Neural cell (in vitro differentiated cells): ENCODE data around the gene KRT86. TPM values are rescaled to one million over a fixed set of nuclear protein-coding genes. Genes with fewer than 3 reads are reported as not detected.

Experiments
- H2AFZ ChIP-seq: fragments of 200-600, 300-800 bp; sonication (generic), shearing (Covaris generic); 2 replicates; pipeline ENCODE4 v1.6.0; 2014; ENCODE audit warnings: low read depth, mild to moderate bottlenecking, antibody characterized with exemption, low read length, moderate library complexity
- H3F3A ChIP-seq: fragments of 200-600 bp; shearing (Covaris generic); 2 replicates; pipeline ENCODE4 v1.6.1; 2016; ENCODE audit warnings: mild to moderate bottlenecking, moderate library complexity, mixed read lengths, antibody characterized with exemption, low read length; ENCODE audit not compliant: insufficient read depth, poor library complexity, severe bottlenecking
- H3K27ac ChIP-seq: fragments of 200-600, 300-800 bp; sonication (generic), shearing (Covaris generic); 2 replicates; pipeline ENCODE4 v1.5.1; 2014; ENCODE audit warnings: mild to moderate bottlenecking, low read length, moderate library complexity
- H3K27me3 ChIP-seq: fragments of 300-800, 200-600 bp; sonication (generic), shearing (Covaris generic); 2 replicates; pipeline ENCODE4 v1.6.0; 2014; ENCODE audit warnings: mild to moderate bottlenecking, low read depth, low read length, moderate library complexity; ENCODE audit not compliant: insufficient read depth
- H3K36me3 ChIP-seq: fragments of 300-800, 200-600 bp; sonication (generic), shearing (Covaris generic); 2 replicates; pipeline ENCODE4 v1.5.1; 2014; ENCODE audit warnings: mild to moderate bottlenecking, antibody characterized with exemption, low read length, moderate library complexity; ENCODE audit not compliant: insufficient read depth
- H3K4me2 ChIP-seq: fragments of 300-800, 200-600 bp; sonication (generic), shearing (Covaris generic); 2 replicates; pipeline ENCODE4 v1.6.0; 2014; ENCODE audit warnings: mild to moderate bottlenecking, low read length
- H3K4me3 ChIP-seq: fragments of 300-800, 200-600 bp; sonication (generic), shearing (Covaris generic); 2 replicates; pipeline ENCODE4 v1.5.1; 2014; ENCODE audit warnings: mild to moderate bottlenecking, low read length, moderate library complexity
- H3K79me2 ChIP-seq: fragments of 200-600 bp; shearing (Covaris generic); replicated peaks from 2 replicates; pipeline ENCODE4 v1.6.0; 2014; ENCODE audit warnings: mild to moderate bottlenecking, low read length, moderate library complexity; ENCODE audit not compliant: insufficient read depth
- H3K9ac ChIP-seq: fragments of 300-800, 200-600 bp; sonication (generic), shearing (Covaris generic); 2 replicates; pipeline ENCODE4 v1.6.1; 2016; ENCODE audit warnings: mild to moderate bottlenecking, low read length, mixed read lengths
- H3K9me2 ChIP-seq: fragments of 200-600 bp; shearing (Covaris generic); 2 replicates; pipeline ENCODE4 v1.6.1; 2016; ENCODE audit warnings: mild to moderate bottlenecking, low read length, mixed read lengths; ENCODE audit not compliant: insufficient read depth
- H3K9me3 ChIP-seq: fragments of 200-600, 300-800 bp; sonication (generic), shearing (Covaris generic); 2 replicates; pipeline ENCODE4 v1.6.1; 2016; ENCODE audit warnings: mild to moderate bottlenecking, mixed run types, low read length, moderate library complexity, mixed read lengths
- H4K20me1 ChIP-seq: fragments of 200-600 bp; shearing (Covaris generic); 2 replicates; pipeline ENCODE4 v1.6.1; 2016; ENCODE audit warnings: mild to moderate bottlenecking, mixed run types; ENCODE audit not compliant: insufficient read depth
- CTCF ChIP-seq: fragments of 450-650 bp; IDR thresholded peaks from 2 replicates; pipeline ENCODE4 v1.5.1; 2014; ENCODE audit warnings: antibody characterized with exemption, mild to moderate bottlenecking, moderate library complexity; ENCODE audit not compliant: poor library complexity, severe bottlenecking
- EP300 ChIP-seq: fragments of 450-650 bp; conservative IDR thresholded peaks from 2 replicates; pipeline ENCODE4 v1.6.1; 2014; ENCODE audit warnings: antibody characterized with exemption, mild to moderate bottlenecking, moderate library complexity; ENCODE audit not compliant: poor library complexity, severe bottlenecking
- EZH2 ChIP-seq: fragments of 200-600, 300-800 bp; shearing (Covaris generic), sonication (generic); IDR thresholded peaks from 2 replicates; pipeline ENCODE4 v1.6.1; 2014; ENCODE audit warnings: antibody characterized with exemption, low read length, borderline replicate concordance, mild to moderate bottlenecking; ENCODE audit not compliant: insufficient read depth, poor library complexity, severe bottlenecking
- MXI1 ChIP-seq: fragments of 450-650 bp; conservative IDR thresholded peaks from 2 replicates; pipeline ENCODE4 v1.6.1; 2014; ENCODE audit warnings: antibody characterized with exemption, mild to moderate bottlenecking; ENCODE audit not compliant: poor library complexity, severe bottlenecking
- POLR2AphosphoS5 ChIP-seq: IDR thresholded peaks from 2 replicates; pipeline ENCODE4 v1.6.1; 2012
- RAD21 ChIP-seq: fragments of 450-650 bp; conservative IDR thresholded peaks from 2 replicates; pipeline ENCODE4 v1.6.1; 2014; ENCODE audit warnings: antibody characterized with exemption, mild to moderate bottlenecking, moderate library complexity
- REST ChIP-seq: IDR thresholded peaks from 2 replicates; pipeline ENCODE4 v1.6.1; 2012; ENCODE audit warnings: borderline replicate concordance
- SMC3 ChIP-seq: fragments of 450-650 bp; conservative IDR thresholded peaks from 2 replicates; pipeline ENCODE4 v1.6.1; 2014; ENCODE audit warnings: antibody characterized with exemption, mild to moderate bottlenecking, moderate library complexity; ENCODE audit not compliant: poor library complexity
- TAF1 ChIP-seq: IDR thresholded peaks from 2 replicates; pipeline ENCODE4 v1.6.1; 2012; ENCODE audit warnings: low read depth
- polyA plus RNA-seq: library from polyadenylated mRNA; depleted of rRNA; stranded (reverse); fragments of >200 nt; gene quantifications from 2 replicates; pipeline ENCODE4 v1.2.3, GENCODE V29; 2014

Gene KRT86
- polyA plus RNA-seq, 1 donor from 2014 or later = not detected

DNA sequence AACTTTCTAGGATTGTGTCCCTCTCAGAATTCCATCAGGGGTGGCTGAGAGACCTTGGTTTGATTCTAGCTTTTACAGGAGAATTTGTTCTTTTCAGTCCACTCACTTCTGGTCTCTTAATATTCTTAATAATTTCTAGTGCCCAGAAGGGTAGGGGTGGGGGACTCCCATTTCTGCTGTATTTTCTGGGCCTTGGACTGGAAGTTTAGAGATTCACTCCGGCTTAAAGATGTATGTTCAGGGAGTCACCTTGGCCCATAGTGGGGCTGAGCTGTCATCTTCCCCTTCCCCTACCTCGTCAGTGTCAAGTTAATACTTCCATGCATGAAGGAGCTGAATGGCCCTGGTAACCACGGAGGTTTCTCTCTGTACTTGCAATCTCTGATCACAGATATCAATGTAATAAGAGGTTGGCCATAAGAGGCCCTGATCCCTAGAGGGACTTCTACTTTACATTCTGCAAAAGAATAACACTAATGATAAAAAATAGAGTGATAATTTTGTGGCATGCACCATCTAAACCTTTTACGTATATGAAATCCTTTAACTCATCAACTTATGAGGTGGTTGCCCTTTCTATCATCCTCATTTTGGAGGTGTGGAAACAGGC, 10.2 kb downstream of the KRT86 start:
- TF ChIP-seq TAF1 (no peak), REST (no peak), RAD21 (no peak), EP300 (no peak), SMC3 (no peak), CTCF (no peak), MXI1 (no peak), POLR2AphosphoS5 (no peak), EZH2 (no peak)
- H3K4me2 ChIP-seq = no peak overlapping the region
- H3K4me3 ChIP-seq = no peak overlapping the region
- no peak overlapping the region for H3K9ac ChIP-seq
- H4K20me1 ChIP-seq = no peaks in the 10 kb centered on the region
- H3K36me3 ChIP-seq = no peaks in the 10 kb centered on the region
- H3K79me2 ChIP-seq = no peaks in the 10 kb centered on the region
- H2AFZ ChIP-seq = no peak overlapping the region
- no peaks in the 10 kb centered on the region for H3F3A ChIP-seq
- H3K9me3 ChIP-seq = no peaks in the 10 kb centered on the region
- no peaks in the 10 kb centered on the region for H3K9me2 ChIP-seq
- H3K27me3 ChIP-seq = no peaks in the 10 kb centered on the region
- H3K27ac ChIP-seq = no peak overlapping the region

DNA sequence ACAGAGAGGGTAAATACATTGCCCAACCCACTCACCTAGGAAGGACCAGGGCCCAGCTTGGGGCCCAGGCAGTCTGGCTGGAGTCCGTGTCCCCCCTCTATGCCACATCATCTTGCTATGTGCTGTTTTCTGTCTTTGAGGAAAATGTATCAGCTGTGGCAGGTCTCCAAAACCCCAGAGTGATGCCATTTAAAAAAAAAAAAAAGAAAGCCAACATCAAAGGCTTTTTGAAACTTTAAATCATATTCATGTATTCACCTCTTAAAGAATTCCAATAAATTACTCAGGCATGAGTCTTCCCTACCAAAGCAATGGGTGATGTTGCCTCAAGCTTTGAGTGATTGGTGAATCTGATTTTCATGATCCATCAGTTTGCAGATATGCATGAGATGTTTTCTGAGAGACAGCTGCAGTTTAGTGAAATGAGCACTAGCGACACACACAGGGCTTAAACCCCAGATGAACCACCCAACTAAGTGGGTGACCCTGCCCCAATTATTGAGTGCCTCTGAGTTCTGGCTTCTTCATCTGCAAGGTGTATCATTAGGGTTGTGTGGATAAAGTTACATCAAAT, 10.8 kb downstream of the KRT86 start:
- H4K20me1 ChIP-seq = no peaks in the 10 kb centered on the region
- no peak overlapping the region for H3K27ac ChIP-seq
- H3K4me2 ChIP-seq = no peak overlapping the region
- no peaks in the 10 kb centered on the region for H3K9me3 ChIP-seq
- no peak overlapping the region for H2AFZ ChIP-seq
- no peak overlapping the region for H3K9ac ChIP-seq
- no peak overlapping the region for H3K4me3 ChIP-seq
- no peaks in the 10 kb centered on the region for H3K9me2 ChIP-seq
- no peaks in the 10 kb centered on the region for H3F3A ChIP-seq
- no peak for TF ChIP-seq REST
- TF ChIP-seq RAD21 = no peak
- no peak for TF ChIP-seq SMC3
- no peak for TF ChIP-seq EZH2
- TF ChIP-seq CTCF = no peak
- no peak for TF ChIP-seq TAF1
- no peak for TF ChIP-seq POLR2AphosphoS5
- no peak for TF ChIP-seq MXI1
- TF ChIP-seq EP300 = no peak
- H3K79me2 ChIP-seq = no peaks in the 10 kb centered on the region
- H3K27me3 ChIP-seq = no peaks in the 10 kb centered on the region
- no peaks in the 10 kb centered on the region for H3K36me3 ChIP-seq
